Effector CD4-positive, alpha-beta T cell (primary cell): Measurements from ENCODE around the gene FAM240A. TPM values are rescaled to one million over a fixed set of nuclear protein-coding genes. Genes with fewer than 3 reads are reported as not detected.
"Not testable (repeated sequence)": the region's sequence is repeated elsewhere in the genome, so short reads cannot be mapped to it uniquely, and the experiment has no call there.

Source experiments
- DNase-seq: peaks from one replicate; pipeline ENCODE4 v3.0.0-alpha.2; 2020
- total RNA-seq: gene quantifications from one replicate; lab custom pipeline; 2026; lab: John Stamatoyannopoulos, UW

Gene FAM240A
- total RNA-seq = not detected

DNA sequence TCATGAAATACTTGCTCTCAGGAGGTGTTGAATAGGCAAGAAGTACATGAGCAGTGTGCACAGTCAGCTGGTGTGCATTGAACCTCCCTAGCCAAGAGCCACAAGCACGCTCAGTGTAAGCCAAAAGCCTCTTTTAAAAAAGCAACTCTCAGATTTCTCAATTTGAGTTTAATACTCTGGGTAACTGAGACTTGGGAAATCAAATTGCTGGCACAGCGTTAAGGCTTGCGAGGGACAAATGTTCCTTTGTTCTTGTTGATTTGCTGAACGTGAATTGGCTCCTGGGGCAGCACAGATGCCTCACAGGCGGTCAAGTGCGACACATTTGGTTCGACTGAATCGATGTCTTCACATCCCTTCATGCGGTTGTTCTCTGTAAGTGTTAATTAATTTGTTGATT, at the start of gene FAM240A:
TSS of gene FAM240A (plus strand) at position 202 of the 400 bp plus-strand sequence. CDS start at position 361, 159 bp downstream.
- no peak for DNase-seq

GRCh38 chr3:46564190-46565021, 47.9 kb upstream of the FAM240A start:
- DNase-seq = no peak

GRCh38 chr3:46565077-46565476, 47.2 kb upstream of the FAM240A start:
- no peak for DNase-seq

GRCh38 chr3:46565607-46566039, 46.7 kb upstream of the FAM240A start:
- DNase-seq = no peak

- no peak for DNase-seq
Observed at GRCh38 chr3:46566040-46566641, 46.2 kb upstream of the FAM240A start, which contains the start of gene LRRC2. TSS of gene LRRC2 (minus strand) at chr3:46566302. CDS start at chr3:46551591, 14,711 bp downstream.

DNA sequence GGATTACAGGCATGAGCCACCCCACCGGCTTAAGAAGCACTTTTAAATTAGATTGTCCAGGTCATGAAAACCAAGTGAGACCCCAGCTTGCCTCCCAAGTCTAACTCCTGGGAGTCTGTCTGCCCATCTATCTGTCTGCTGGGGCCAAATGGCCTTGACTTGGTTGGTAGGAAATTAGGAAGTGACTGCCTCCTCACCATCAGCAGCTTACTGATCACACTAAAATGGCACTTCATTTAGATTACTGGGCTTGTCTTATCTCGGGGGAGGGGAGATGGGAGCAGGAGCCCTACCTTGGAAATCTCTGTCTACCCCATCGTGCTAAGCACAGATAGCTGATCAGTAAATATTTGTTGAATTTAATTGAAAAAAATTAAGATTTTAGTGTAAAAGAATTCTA, 40.6 kb upstream of the FAM240A start:
- no peak for DNase-seq

DNA sequence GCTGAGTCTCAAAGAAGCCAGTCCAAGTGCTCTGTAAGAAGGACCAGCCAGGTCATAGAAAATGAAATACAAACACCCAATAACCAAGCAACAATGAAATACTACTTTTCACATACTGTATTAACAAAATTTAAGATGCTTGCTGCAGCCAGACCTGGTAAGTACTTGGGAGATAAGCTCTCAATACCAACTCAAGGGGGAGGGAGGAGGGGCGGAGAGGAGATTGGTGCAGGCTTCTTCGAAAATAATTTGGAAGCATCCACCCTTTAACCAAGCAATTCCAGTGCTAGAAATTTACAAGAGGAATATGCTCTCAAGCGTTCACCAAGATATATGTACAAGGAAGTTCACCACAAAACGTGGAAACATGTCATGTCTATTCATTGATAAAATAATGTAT, 38.6 kb upstream of the FAM240A start:
- DNase-seq = no peak

DNA sequence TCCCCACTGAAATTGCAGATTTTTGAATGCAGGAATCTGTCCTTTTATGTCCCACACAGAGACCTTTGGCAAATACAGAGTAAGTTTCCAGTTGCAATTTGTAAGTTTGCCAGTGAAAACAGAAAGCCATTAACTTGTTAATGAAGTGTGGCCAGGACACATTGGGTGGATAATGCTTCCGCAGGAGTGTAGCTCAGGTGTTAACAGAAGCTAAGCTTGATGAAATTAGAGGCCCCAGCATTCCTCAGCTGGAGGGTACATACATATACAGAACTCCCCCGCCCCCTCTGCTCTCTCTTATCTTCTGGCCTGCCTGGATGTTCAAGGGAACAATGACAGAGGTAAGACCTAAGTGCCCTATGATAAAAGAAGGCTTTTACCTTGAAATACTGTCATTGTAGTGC, 38.1 kb upstream of the FAM240A start:
- DNase-seq = no peak

- no peak for DNase-seq
Observed at GRCh38 chr3:46574881-46575576, 37.3 kb upstream of the FAM240A start.

GRCh38 chr3:46575577-46576222, 36.6 kb upstream of the FAM240A start:
- DNase-seq = no peak

- no peak for DNase-seq
Observed at GRCh38 chr3:46576386-46576785, 35.9 kb upstream of the FAM240A start.

DNA sequence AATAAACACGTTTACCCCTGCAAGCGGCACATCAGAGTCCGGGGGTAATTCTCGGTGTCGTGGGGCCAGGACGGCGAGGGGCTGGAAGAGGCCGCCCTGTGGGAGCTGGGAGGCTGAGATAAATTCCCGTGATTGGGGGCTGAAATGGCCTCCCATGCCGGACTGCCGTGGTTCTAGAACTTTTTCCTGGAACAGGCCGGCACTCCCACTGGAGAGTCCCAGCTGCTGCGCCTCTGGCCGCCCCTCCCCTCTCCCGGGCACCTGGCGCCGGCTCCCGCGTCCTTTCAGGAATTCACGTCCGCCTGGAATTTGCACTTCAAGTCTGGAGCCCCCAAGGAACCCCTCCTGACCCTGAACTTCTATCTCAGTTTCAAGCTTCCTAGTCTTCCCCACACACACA, 35.4 kb upstream of the FAM240A start:
- no peak for DNase-seq

GRCh38 chr3:46577580-46578249, 34.6 kb upstream of the FAM240A start:
- DNase-seq = not testable (repeated sequence)

DNA sequence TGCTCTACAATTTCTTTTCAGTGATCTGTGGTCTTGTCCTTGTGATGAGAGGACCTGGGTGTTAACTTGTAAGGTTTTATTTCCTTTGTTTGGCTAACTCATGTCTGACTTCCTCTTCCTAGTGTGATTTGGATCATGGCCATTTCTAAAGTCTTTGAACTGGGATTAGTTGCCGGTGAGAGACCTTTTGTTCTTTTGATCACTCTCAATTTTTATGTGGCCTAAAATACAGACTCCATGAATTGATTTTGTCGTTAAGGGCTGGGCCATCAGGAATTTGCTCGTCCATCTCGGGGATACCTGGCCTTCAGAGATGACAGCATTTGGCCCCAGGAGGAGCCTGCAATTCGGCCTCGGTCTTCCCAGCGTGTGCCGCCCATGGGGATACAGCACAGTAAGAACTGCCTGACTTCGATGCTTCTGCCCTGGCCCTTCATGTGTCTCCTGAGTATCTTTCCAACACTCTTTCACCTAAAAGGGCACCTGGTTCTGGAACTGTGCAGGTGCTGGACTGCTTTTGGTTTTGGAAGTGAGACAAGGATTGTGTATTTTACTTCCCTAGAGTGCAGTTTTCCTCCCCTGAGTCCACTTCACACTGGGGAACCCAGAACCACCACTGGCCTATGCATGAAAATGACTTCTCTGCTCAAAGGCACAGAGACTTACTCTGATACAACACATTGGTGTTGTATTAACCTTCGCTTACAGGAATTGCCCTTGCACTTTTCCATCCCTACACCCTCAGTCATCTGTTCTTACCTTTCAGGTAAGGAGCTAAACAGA, 33.2 kb upstream of the FAM240A start:
- no peak for DNase-seq

GRCh38 chr3:46579756-46580286, 32.5 kb upstream of the FAM240A start:
- DNase-seq = no peak

DNA sequence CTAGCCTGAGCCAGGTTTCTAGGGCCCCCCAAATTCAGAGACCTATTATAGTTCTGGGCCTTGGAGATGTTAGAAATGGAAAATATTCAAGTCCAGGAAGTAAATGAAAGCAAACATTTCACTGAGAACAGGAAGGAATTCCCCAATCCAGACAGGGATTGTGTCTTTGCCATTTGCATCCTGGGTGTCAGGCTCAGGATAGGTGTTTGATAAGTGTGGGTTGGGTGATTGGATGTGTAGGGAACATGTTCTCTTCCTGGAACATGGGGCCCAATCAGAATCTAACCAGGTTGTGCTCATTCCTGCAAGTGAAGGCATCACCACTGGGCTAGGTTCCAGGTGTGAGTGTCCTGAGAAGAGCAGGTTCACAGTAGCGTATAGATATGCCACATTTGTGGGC, 31.6 kb upstream of the FAM240A start:
- no peak for DNase-seq

DNA sequence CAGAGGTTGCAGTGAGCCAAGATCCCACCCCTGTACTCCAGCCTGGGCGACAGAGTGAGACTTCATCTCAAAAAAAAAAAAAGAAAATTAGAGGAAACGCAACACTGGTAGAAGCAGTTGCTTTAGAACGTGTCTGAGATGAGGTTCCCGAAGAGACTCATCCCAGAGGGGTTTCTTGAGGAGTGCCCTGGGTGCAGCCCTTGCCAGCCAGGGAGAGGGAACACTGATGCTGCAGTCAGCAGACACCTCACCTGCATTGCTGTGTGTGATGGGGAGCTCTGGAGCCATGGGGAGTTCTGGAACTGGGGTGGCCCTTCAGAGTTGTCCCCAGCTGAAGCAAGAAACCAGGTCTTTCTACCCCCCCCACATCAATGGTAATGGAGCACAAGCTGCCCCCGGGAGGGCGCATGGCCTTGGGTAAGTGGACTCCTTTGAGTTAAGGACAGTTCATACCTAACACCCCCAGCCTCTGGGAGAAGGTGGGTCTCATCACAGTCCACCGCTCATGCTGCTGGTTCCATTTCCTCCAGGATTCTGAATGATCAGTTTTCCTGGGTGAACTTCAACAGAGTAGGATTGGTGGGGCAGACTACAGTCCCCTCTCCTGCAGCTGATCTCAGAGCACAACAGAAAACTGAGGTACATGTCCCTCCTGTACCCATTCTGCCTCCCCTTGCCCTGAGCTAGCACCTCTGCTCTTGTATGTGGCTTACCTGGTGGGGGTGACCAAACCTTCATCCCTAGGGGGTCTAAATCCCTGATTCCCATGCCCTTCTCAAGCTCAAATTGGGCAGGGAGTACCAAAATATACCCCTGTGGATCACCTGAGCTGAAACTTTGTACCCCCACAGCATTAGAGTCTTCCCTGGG, 27.5 kb upstream of the FAM240A start:
- no peak for DNase-seq

- no peak for DNase-seq
Observed at GRCh38 chr3:46585799-46586693, 26.3 kb upstream of the FAM240A start.

- no peak for DNase-seq
Observed at GRCh38 chr3:46586738-46587246, 25.5 kb upstream of the FAM240A start.
